DOHH2 (cell line): ENCODE data around the gene MRPL53.

ENCODE experiments used
- CTCF ChIP-seq: fragments of 200-600 bp; sonication (generic); IDR thresholded peaks from one replicate; pipeline ENCODE4 v1.5.1; 2014; ENCODE audit warnings: antibody characterized with exemption, mild to moderate bottlenecking, low read depth, low read length; ENCODE audit not compliant: poor library complexity, severe bottlenecking
- EZH2phosphoT487 ChIP-seq: fragments of 200-600 bp; sonication (generic); IDR thresholded peaks from 2 replicates; pipeline ENCODE4 v1.6.1; 2017; ENCODE audit warnings: borderline replicate concordance, mild to moderate bottlenecking, antibody characterized with exemption, low read length, moderate library complexity, mixed read lengths

DNA sequence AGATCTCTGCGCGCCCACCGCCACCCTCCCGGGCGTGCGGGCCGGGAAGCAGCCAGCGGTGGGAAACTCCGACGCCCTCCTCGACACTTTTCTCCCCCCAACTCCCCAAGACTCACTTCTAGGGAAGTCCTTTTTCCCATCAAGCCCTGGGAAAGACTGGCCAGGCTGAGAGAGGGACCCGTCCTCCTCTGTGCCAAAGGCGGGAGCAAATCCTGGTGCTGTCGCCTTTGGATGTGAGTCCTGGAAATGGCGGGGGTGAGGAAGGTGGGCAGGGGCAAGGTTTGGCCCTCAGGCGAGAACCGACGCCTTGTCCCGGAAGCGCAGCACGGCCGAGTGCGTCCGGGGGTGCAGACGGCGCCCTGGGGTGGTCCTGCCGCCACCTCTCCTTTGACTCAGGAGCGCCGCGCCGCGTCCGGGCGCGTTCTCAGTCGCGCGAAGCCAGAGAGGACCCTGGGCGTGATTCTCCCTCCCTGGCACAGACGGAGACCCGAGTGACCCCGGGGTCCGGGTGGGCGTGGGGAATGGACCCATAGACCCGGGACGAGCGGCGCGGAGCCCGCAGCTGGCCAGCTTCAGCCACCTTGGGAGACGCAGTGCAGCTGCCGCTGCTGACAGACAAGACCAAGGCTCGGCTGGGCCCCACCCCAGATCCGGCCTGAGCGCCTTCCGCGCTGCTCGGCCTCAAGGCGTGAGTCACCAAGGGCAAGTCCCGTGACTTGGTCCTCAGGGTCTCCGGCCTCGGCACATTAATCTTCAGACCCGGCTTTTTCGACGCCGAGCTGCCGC, 30.4 kb upstream of the MRPL53 start:
- TF ChIP-seq CTCF = peak; percentile 58
- no peak for TF ChIP-seq EZH2phosphoT487
